ENCODE measurements around the gene SOS2.

SOS2 gene

DNA sequence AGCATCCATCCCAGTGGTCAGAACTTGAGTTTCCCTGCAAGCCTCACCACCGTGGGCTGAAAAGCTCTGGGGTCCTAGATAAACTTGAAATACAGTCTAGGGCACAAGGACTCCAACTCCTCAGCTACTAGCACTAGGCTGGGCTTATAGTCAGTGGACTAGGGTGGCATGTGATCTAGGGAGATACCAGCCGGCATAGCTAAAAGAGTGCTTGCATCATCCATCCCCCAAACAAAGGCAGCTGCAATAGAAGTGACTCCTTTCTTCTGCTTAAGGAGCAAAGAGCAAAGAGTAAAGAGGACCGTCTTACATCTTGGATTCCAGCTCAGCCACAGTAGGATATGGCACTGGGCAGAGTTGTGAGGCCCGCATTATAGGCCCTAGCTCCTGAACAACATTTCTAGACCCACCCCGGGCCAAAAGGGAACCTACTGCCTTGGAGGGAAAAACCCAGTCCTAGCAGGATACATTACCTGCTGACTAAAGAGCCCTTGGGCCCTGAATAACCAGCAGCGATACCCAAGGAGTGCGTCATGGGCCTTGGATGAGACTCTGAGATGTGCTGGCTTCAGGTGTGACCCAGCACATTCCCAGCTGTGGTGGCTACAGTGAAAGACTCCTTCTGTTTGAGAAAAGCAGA, 17.9 kb upstream of the SOS2 start:
- no peak for TF ChIP-seq EZH2phosphoT487 (IDR thresholded peaks at IDR 0.05; ENCODE audit: borderline replicate concordance, low read length)
- TF ChIP-seq, protein P1, sequence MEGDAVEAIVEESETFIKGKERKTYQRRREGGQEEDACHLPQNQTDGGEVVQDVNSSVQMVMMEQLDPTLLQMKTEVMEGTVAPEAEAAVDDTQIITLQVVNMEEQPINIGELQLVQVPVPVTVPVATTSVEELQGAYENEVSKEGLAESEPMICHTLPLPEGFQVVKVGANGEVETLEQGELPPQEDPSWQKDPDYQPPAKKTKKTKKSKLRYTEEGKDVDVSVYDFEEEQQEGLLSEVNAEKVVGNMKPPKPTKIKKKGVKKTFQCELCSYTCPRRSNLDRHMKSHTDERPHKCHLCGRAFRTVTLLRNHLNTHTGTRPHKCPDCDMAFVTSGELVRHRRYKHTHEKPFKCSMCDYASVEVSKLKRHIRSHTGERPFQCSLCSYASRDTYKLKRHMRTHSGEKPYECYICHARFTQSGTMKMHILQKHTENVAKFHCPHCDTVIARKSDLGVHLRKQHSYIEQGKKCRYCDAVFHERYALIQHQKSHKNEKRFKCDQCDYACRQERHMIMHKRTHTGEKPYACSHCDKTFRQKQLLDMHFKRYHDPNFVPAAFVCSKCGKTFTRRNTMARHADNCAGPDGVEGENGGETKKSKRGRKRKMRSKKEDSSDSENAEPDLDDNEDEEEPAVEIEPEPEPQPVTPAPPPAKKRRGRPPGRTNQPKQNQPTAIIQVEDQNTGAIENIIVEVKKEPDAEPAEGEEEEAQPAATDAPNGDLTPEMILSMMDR (IDR thresholded peaks at IDR 0.05; ENCODE audit: low read depth, low read length, poor library complexity, severe bottlenecking) = no peak
- no peak overlapping the region for H3K4me3 ChIP-seq (ENCODE audit: low read length)
- H3K9me2 ChIP-seq (replicated peaks; ENCODE audit: control insufficient read depth, low read length) = no peaks in the 10 kb centered on the region
- no peak overlapping the region for H3K27ac ChIP-seq (ENCODE audit: low read depth, low read length)
- no peaks in the 10 kb centered on the region for H3K4me1 ChIP-seq (ENCODE audit: control insufficient read depth, low read length)
- no peaks in the 10 kb centered on the region for H3K27me3 ChIP-seq (ENCODE audit: control insufficient read depth, low read length)
- no peaks in the 10 kb centered on the region for H3F3A ChIP-seq (ENCODE audit: control insufficient read depth, insufficient read depth)
- H4K20me1 ChIP-seq (ENCODE audit: control insufficient read depth, insufficient read depth, low read depth, low read length) = no peaks in the 10 kb centered on the region
- no peaks in the 10 kb centered on the region for H3K9me3 ChIP-seq (ENCODE audit: control insufficient read depth, insufficient read depth, low read length)
- H3K4me2 ChIP-seq (ENCODE audit: low read length) = no peak overlapping the region
- no peaks in the 10 kb centered on the region for H3K79me2 ChIP-seq (ENCODE audit: control insufficient read depth, low read length)
- peaks cover 3% of the 10 kb centered on the region; the same call in 1 of the 2 replicates for H3K36me3 ChIP-seq (ENCODE audit: control insufficient read depth, low read length)

DNA sequence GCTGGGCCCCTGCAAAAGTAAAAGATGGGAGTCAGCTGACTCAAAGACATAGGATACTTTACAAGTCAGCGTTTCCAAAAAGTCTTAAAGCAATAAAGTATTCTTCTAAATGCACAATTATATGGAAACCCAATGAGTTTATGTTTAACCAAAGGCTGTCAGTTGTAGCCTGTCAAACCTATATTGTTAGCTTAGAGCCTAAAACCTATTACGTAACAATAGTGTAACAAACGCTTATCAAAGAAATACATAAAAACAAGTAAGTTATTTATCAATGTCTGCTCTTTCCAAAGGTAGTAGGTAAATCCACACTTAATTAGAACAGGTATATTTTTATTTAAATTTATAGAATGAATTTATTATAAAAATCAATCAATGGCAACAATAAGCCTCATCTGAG, 15.9 kb upstream of the SOS2 start:
- Histone ChIP-seq H3K9me2 (replicated peaks; ENCODE audit: control insufficient read depth, low read length) (no peaks in the 10 kb centered on the region), H3F3A (ENCODE audit: control insufficient read depth, insufficient read depth) (0 out of 2 replicates have a peak, but pooled peaks cover 3% of the 10 kb centered on the region), H3K4me3 (ENCODE audit: low read length) (no peak overlapping the region), H3K27ac (ENCODE audit: low read depth, low read length) (no peak overlapping the region), H3K4me1 (ENCODE audit: control insufficient read depth, low read length) (no peaks in the 10 kb centered on the region), H3K4me2 (ENCODE audit: low read length) (no peak overlapping the region), H3K27me3 (ENCODE audit: control insufficient read depth, low read length) (no peaks in the 10 kb centered on the region), H3K36me3 (ENCODE audit: control insufficient read depth, low read length) (peaks cover 4% of the 10 kb centered on the region; the same call in 1 of the 2 replicates), H4K20me1 (ENCODE audit: control insufficient read depth, insufficient read depth, low read depth, low read length) (no peaks in the 10 kb centered on the region), H3K9me3 (ENCODE audit: control insufficient read depth, insufficient read depth, low read length) (no peaks in the 10 kb centered on the region), H3K79me2 (ENCODE audit: control insufficient read depth, low read length) (no peaks in the 10 kb centered on the region)
- TF ChIP-seq, protein P1 (IDR thresholded peaks at IDR 0.05; ENCODE audit: low read depth, low read length, poor library complexity, severe bottlenecking) = no peak

DNA sequence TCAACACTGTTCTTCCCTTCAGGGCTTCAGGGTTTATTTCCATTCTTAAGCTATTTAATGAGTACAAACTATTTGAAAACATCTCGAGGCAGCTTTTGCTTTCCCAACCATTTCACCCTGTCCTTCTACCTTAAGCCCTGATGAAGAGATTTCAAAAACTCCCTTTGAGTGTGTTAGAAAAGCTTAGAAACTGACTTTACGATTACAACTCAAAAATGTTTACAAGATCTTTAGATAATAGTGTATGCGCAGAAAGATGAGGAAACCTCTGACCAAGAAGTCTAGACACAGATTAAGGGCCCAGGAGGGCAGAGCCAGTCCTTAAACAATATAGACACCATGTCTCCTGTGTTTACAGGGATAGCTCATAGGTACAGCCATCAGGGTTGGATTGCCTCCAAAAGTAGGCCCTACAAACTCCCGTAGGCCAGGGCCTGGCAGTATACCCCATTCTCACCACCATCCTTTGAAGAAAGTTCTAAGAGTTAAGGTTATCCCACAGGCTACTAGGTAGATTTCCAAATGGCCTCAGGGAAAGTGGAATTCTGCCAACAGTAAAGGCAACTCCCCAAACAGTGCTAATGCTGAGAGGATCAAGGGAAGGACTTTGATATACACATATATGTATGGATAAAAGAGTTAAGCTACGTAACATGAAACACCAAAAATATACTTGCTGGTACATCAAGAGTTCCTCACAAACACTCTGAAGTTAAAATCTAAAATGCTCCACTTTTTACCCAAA, 11.4 kb upstream of the SOS2 start:
- 0 out of 2 replicates have a peak, but pooled peaks cover 4% of the 10 kb centered on the region for H3F3A ChIP-seq (ENCODE audit: control insufficient read depth, insufficient read depth)

More for the DNA sequence above, 11.4 kb upstream of the SOS2 start:
- no peak for TF ChIP-seq EZH2phosphoT487 (IDR thresholded peaks at IDR 0.05; ENCODE audit: borderline replicate concordance, low read length)
- TF ChIP-seq, protein P1 (IDR thresholded peaks at IDR 0.05; ENCODE audit: low read depth, low read length, poor library complexity, severe bottlenecking) = no peak
- Histone ChIP-seq H3K36me3 (ENCODE audit: control insufficient read depth, low read length) (peaks cover 4% of the 10 kb centered on the region; the same call in 1 of the 2 replicates), H3K27me3 (ENCODE audit: control insufficient read depth, low read length) (no peaks in the 10 kb centered on the region), H3K27ac (ENCODE audit: low read depth, low read length) (no peak overlapping the region), H3K79me2 (ENCODE audit: control insufficient read depth, low read length) (no peaks in the 10 kb centered on the region), H3K9me3 (ENCODE audit: control insufficient read depth, insufficient read depth, low read length) (no peaks in the 10 kb centered on the region), H4K20me1 (ENCODE audit: control insufficient read depth, insufficient read depth, low read depth, low read length) (no peaks in the 10 kb centered on the region), H3K4me1 (ENCODE audit: control insufficient read depth, low read length) (peaks cover 3% of the 10 kb centered on the region), H3K9me2 (replicated peaks; ENCODE audit: control insufficient read depth, low read length) (no peaks in the 10 kb centered on the region), H3K4me3 (ENCODE audit: low read length) (no peak overlapping the region), H3K4me2 (ENCODE audit: low read length) (no peak overlapping the region)
